Measurements from ENCODE around the gene PRPF6.

The PRPF6 gene

DNA sequence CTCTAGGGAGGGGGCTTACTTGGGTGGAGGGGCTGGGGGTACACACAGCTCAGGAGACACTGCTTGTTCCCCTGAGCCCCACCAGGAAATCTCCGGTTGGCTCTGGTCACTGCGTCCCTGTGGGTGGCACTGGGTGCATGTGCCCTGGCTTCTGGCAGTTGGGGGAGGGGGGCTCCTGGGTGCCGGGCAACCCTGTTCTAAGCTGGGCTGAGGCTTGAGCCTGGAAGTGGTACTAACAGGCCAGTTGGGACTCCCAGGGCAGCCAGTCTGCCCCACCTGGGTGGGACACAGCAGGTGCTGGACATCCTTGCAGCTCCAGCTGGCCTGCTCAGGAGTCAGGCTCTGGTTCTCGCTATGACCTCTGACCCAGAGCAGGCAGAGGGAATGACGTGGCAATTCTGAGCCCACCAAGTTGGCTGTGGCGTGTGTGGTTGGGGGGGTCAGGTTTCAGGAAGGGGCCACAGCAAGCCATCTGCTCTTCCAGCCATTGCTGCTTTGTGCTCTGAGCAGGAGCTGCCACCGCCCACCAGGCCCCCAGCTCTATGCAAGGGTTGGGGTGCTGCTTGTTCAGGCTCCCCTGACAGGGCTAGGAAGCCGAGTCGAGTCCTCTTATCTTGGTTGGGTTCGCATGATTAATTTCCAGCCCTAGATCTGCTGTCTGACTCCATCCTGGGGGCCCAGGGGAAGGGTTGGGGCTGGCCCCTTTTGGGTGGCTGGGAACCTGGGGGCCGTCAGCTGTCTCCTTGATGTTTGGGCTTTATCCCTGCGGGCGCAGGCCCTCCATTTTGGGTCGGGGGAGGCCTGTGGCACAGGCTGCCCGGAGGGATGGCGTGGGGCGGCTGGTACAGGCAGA lies 55.6 kb downstream of the PRPF6 start:
- no peak for DNase-seq

DNA sequence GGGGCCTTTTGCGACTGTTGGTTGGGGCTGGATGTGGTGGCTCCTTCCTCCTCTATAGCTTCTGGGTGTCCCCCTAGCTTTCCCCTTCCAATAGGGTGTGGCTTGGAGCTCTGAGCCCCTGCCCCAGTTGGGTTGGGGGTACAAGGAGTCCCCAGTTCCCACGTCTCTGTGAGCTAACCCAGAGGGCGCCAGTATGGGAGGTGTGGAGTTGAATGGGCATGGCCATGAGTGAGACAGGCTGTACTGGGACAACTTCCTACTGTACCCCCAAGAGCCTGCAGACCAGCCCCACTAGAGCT lies 56.2 kb downstream of the PRPF6 start:
- DNase-seq: no peak

DNA sequence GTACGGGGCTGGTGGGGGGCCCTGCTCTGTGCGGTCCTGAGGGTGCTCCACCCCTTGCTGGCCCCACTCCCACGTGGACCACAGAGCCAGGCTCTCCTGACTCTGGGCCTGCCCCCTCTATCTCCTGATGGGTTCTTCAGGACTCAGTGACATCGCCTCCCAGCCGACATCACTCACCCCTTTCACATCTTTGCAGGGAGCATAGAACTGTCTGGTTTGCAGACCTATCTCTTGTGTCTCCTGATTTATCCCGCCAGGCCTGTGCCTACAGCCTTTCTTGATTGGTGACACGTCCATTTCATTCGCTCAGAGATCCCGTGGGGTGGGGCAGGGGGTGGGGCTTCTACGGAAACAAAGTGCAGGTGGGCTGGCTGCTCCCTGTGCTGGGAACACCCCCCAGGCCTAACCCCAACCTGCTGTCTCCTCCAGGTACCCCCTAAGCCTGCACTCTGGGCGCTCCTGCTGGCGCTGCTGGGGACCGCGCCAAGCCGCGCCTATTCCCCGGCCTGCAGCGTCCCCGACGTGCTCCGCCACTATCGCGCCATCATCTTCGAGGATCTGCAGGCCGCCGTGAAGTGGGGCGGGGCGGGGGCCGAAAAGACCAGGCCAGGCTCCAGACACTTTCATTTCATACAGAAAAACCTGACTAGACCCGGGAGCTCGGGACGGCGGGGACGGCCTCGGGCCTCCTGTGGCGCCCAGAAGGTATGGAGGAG lies 56.7 kb downstream of the PRPF6 start:
- DNase-seq: no peak

DNA sequence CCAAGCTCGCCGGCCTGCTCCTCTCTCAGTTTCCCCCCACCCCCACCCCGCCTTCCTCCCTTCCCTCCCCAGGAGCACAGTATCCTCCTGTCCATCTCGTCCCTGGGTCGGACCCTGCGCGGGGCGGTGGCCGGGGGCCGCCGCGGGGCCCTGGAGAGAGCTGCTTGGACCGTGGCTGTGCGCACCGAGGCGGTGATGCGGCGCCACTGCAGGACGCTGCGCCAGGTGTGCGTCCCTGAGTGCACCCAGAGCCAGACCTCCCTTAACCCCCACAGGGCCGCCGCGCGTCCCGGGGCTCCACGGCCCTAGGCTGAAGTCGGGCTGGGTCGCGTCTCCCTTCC lies 57.3 kb downstream of the PRPF6 start:
- no peak for DNase-seq

DNA sequence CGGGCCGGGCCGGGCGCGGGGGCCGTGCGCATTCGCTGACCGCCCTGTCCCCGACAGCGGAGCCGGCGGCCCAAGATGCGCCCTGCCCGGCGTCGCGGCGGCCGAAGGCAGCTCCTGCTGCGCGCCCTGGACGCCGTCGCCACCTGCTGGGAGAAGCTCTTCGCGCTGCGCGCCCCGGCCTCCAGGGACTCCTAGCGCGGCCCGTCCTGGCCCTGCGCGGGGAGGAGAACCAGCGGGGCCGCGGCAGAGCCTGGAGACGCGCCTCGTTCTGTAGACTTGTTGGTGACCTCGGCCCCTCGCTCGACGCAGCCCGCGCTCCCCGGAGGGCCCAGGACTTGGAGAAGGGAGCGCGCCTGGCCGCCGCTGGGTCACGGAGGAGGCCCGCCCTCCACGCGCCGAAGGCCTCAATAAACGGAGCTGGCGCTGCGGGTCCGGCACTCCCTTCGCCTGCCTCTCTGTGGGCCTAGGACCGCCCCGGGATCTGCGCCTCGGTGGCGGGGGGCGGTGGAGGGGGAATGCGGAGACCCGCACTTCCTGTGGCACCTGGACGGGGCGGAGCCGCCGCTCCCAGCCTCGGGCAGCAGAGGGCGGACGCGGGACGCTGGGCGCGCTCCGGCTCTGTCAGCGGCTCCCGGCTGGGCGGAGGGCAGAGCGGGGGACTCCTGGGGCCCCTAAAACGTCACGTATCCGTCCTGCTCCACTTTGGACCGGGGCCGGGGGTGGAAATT lies 57.8 kb downstream of the PRPF6 start:
- DNase-seq: peak; percentile 72

DNA sequence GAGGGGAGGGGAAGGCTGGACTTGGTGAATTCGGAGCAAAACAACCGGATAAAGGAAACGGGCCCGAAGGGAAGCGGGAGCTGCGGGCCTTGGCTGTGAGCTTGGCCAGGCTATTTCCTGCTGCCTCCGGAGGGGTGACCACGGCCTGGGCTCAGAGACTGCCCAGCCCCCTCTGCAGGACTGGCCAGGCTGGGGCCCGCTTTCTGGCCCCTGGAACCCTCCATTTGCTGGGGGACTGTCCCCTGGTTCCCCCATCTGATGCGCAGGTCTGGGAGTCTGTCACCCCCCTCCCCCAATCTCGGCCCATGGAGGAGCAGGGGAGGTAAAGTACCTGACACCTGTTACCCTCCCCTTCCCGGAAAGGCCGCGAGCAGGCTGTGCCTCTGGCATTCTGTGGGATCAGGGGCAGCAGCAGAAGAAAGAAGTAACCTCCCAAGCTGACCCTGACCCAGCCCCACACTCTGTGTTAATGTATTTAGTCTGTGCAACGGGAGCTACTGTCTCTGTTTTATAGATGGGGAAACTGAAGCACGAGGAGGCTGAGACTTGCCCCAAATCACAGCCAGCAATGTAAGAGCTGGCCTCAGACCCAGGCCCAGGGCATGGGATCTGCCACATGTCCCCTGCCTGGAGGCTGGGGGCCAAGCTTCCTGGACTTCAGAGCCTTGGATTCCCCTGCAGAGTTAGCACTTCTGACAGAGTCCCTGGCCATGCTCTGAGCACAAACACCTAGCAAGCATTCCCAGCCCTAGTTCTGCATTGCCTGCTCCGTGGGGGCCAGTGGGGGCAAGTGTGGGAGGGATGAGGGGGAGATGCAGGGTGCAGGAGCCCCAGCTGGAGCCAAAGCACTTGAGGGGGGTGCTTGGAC lies 58.6 kb downstream of the PRPF6 start:
- no peak for DNase-seq

DNA sequence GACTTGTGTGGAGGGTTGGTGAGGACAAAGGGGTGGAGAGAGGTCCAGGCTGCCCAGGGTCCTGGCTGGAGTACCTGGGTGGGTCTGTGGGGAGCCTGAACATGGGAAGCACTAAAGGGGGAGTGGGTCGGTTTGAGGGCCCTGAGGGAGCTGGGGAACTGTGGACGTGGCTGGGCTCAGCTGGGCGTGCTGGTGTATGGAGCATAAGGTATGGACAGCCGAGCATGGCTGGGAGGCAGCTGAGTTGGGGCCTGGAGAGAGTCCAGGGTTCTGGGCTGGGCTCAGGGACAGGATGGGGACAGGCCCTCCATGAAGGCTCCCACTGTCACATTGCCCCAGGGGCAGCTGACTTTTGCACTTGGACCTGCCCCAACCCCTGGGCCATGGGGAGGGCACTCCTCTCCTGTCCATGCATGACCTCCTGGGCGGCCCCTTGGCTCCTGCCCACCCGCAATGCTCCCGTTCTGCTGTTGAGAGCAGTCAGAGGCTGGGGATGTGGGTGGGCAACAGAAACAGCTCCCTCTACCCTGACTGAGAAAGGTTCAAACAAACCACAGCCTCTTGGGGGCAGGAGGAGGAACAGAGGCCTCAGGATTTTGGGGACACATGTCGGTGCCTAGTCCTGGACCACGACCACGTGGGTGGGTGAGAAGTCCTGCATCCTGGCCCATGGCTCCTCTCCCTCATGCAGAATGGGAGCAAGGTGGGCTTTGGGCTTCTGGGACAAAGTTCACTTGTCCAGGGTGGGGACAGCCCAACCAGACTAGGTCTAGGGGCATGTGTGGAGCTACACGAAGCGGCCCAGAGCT lies 59.5 kb downstream of the PRPF6 start:
- no peak for DNase-seq

DNA sequence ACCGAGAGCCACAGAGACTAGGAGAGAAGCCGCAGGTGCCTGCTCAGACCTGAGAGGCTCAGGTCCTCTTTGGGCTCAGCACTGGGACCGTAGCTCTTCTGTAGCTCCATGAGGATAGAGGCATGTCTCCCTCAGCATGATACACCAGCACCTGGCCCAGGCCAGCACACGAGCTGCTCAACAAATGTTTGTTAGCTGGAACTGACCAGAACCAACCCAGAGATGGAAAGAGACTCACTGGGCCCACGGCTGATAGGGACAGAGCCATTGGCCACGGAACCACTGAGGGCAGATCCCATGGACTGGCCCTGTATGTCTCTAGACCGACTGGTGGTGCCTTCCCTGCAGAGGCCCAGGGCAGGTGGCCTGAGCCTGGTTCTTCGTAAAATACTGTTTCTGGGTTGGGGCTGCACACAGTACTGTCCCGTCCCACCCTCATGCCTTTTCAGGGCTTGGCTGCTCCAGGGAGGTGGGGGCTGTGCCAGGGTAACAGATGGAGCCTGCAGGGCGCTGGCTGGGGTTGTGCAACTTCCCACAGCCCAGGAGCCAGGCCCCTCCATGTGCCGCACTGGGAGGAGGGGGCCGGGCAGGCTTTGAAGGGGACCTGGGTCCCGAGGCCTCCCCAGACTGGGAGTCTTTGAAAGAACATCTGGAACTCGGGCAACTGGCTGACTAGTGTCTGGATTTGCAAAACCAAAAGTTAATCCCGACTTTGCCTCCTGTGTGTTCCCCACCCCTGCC lies 60.3 kb downstream of the PRPF6 start:
- no peak for DNase-seq

DNA sequence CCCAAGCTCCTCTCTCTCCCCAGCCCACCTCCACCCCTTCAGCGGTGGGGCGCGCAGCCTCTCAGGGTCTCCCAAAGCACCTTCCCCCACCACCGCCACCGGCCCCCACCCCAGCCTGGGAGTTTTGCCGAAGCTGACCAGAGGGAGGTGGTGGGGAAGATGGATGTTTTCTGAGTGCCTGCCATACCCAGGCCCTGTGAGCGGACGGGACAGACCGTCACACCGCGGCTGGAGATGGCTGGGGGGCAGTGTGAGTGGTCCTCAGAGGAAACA lies 60.8 kb downstream of the PRPF6 start:
- DNase-seq: no peak

DNA sequence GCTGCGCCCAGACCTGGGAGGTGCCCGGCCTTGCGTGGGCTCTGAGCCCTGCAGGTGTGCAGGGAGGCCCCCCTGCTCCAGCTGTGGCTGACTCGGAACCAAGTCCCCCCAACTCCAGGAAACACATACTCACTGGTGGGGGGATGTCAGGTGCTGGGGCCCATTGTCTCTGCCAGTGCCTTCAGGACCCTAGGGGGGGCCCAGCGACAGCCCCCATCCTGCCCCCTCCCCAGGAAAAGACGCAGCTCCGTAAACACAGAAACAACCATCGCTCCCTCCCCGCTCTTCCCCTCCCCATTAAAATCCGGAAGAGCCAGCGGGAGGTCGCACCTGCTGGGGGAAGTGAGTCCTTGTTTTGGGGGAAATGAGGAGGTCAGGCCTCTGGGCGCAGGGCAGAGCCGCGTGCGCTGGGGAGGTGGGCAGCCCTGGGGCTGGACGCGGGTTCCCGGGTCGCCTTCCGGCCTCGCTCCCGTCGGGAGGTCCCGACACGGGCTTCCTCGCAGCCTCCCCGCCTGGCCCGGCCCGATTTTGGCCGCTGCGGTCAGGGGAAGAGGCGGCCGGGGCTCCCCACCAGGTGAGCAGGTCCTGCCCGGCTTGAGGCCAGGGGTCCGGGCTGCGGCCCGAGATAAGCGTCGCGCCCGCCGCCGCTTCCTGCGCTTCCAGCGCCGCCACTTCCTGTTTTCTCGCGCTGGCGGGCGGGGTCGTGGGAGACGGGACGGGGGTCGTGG lies 61.3 kb downstream of the PRPF6 start:
- no peak for DNase-seq

DNA sequence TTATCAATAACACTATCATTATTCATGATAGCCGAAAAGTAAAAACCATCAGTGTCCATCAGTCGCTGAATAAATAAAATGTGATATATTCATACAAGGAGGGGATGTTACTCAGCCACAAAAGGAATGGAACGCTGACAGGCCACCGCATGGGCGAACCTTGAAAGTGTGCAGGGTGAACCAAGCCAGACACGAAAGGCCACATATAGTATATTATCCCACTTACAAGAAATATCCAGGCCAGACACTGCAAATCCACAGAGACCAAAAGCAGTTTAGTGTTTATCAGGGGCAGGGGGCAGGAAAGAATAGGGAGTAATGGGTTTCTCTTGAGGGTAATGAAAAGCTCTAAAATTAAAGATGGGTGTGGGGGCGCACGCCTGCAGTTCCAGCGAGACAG lies 62.8 kb downstream of the PRPF6 start:
- no peak for DNase-seq

DNA sequence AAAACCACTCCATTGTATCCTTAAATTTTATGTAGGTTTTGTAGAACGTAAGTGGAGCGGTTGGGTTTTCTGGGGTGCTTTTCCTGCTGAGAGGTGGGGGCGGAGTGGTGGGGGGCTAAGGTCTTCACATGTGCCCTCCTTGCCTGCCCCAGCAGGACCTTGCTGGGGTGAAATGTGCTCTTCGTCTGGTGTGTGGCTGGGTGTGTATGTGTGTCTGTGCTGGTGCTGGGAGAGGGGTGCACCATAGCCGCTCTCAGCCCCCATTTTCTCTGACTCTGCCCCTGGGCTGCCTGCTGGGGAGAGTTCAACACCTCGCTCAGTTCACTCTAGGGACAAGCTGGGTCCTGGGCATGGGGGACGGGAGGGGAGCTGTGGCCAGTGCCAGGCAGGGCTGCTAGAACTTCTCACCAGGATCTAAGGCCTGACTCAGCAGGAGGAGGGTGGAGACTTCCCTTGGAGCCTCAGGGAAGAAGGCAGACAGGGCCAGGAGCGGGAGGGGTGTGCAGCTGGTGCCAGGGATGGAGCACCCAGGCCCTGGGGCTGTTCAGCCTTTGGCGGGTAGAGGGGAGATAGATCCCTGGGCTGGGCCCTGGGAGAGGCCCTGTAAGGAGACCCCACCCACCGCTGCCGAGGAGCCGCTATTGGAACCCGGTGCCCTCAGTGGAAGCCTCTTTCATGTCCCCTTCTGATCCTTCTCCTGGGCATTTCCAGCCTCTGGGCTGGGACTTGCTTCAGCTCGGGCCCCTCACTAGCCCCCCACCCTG lies 63.7 kb downstream of the PRPF6 start:
- DNase-seq: no peak

DNA sequence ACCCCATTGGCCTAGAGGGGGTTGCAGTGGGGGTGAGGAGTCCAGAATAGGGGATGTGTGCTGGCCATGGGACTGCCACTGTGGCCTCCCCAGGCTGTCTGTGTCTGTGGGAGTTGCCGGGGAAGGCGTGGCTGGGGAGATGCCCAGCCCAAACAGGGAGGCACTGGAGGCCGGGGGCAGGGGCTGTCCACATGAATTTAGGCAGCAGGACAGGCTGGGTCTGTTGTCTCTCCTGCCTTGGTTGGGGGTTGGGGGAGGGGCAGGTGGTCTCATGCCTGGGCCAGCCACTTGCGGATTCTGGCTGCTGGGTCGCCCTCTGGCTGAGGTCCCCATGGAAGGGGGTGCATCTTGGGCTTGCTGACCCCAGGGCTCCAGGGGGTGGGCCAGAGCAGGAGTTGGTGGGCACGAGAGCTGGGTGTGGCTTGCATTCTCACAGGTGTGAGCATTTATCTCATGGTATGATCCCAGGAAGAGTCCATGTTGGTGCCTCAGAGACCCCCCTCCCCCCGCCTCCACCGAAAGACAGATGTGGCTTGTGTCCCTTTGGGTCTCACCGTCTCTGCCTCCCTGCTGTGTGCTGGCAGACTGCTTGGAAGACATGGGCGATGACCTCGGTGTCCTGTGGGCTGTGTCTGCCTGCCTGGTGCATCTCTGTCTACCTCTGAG lies 64.5 kb downstream of the PRPF6 start:
- DNase-seq: no peak

DNA sequence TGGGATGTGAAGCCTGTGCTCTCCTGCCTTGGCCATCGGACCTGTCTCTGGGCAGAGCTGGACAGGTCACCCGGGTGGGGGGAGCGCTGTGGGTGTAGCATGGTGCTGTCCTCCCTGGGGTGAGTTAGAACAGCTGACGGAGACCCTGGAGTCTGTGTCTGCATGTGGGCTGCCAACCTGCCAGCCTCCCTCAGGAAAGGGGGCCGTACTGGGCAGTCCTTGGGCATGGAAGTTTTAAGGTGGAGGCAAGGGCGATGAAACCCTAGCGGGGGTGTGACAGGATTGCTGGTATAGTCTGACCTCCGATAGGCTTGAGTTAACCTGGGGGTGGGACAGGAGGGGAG lies 66.1 kb downstream of the PRPF6 start:
- DNase-seq: no peak

DNA sequence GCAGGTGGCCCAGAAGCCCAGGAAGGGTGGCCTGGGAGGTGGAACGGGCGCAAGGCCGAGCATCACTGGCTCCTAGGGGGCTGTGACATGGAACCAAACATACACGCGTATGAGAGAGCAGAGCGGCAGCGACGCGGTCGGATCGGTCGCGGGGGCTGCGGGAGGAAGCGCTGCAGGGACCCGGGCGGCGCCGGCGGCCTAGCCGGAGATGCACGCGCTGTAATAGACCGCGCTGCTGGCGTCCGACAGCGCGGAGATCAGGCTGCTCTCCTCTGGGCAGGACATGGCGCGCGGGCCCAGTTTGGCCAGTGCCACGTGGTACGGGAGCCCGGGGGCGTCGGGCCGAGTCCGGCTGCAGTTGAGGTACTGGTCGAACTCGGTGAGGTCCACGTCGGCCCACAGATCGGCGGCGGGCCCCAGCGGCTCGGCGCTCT lies 67.1 kb downstream of the PRPF6 start:
- no peak for DNase-seq

DNA sequence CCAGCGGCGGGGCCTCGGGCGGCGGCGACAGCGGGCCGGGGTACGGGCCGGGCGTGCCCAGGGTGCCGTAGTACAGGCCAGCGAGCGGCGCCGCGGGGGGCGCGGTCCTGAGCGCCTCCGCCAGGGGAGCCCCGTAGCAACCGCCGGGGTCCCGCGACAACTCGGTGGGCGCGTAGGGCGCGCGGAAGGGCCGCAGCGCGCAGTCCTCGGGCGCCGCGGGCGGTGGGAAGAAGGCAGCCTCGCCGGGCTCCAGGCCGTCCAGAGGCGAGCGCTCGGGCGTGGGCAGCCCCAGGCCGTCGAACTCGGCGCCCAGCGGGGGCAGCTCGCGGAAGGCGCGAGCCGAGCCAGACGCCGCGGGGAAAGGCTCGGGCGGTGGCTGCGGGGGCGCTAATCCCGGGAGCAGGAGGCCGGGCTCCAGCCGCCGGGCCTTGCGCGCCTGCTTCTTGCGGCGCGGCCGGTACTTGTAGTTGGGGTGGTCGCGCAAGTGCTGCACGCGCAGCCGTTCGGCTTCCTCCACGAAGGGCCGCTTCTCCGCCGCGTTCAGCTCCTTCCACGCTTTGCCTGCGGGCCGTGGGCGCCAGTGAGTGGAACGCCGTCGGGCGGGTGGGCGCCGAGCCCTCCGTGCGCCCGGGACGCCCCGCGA lies 67.6 kb downstream of the PRPF6 start:
- DNase-seq: no peak

DNA sequence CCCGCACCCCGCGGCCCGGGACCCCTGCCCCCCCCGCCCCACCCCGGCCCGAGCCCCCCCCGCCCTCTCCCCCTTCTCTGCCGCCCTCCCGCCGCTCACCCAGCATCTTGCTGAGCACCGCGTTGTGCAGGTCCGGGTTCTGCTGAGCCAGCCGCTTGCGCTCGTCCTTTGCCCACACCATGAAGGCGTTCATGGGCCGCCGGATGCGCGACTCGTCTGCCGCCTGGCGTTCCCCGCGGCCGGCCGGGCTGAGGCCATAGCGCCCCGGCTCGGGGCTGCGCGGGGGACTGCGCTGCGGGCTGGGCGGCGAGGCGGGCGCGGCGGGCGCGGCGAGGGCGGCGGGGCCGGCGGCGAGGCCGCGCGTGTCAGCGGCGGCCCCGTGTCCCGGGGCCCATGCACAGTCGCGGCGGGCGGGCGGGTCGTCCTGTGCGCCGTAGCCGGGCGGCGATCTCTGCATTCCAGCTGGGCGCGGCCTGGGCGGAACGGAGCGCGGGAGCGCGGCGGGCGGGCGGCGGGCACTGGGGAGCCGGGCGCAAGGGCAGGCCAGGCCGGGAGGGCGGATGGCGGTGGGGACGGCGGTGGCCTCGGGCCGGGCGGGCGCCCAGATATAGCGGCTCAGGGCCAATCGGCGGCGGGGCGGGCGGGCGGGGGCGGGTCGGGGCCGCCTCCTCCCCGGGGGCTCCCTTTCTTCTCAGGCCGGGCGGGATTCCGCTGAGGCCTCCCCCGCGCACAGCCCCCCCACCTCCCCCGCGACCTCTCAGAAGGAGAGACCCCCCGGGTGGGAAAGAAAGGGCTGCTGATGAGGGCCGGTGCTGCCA lies 68.3 kb downstream of the PRPF6 start, which contains the start of gene SOX18:
Gene SOX18 (minus strand): TSS at position 580 of the 818 bp plus-strand sequence. CDS start 123 bp downstream, at position 457.
- no peak for DNase-seq

DNA sequence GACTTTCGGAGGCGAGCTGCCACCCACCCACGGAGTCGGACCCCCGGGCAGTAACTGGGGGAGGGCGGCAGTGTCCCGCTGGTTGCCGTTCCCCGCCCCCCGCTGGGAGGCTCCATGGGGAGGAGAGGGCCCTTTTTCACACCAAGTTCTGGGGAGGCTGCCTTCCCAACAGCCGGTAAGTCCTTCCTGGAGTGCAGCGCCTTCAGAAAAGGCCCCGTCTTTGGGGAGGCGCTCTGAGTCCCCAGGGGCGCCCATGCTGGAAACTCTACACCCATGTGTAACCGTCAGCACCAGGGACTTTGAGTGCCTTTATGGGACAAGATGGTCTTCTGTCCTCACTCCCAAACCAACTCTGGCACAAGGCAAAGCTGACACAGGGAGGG lies 68.9 kb downstream of the PRPF6 start:
- DNase-seq: no peak
